Neural progenitor cell (in vitro differentiated cells): ENCODE measurements around the gene APOL3. TPM values are rescaled to one million over a fixed set of nuclear protein-coding genes. Genes with fewer than 3 reads are reported as not detected.
A peak's percentile ranks its signal among the peaks of the same experiment; 100 is the strongest.
"Not testable (repeated sequence)": the region's sequence is repeated elsewhere in the genome, so short reads cannot be mapped to it uniquely, and the experiment has no call there.

Experiments used
- DNase-seq: peaks from one replicate; pipeline ENCODE4 v3.0.0-alpha.2; 2016; ENCODE audit warnings: low spot score
- H2AFZ ChIP-seq: fragments of 200-600 bp; sonication (generic); replicated peaks from 2 replicates; pipeline ENCODE4 v1.6.1; 2016; ENCODE audit warnings: antibody characterized with exemption
- H3F3A ChIP-seq: fragments of 200-600 bp; sonication (generic); 2 replicates; pipeline ENCODE4 v1.6.1; 2016; ENCODE audit warnings: antibody characterized with exemption, low read depth
- H3K27ac ChIP-seq: fragments of 200-600 bp; sonication (generic); 2 replicates; pipeline ENCODE4 v1.5.1; 2016; ENCODE audit warnings: mild to moderate bottlenecking
- H3K27me3 ChIP-seq: fragments of 200-600 bp; sonication (generic); 2 replicates; pipeline ENCODE4 v1.6.1; 2016; ENCODE audit warnings: mild to moderate bottlenecking, moderate library complexity
- H3K36me3 ChIP-seq: fragments of 200-600 bp; sonication (generic); 2 replicates; pipeline ENCODE4 v1.5.1; 2016
- H3K4me1 ChIP-seq: fragments of 200-600 bp; sonication (generic); 2 replicates; pipeline ENCODE4 v1.6.1; 2016; ENCODE audit warnings: mixed run types
- H3K4me2 ChIP-seq: fragments of 200-600 bp; sonication (generic); 2 replicates; pipeline ENCODE4 v1.6.1; 2016
- H3K4me3 ChIP-seq: fragments of 200-600 bp; sonication (generic); 2 replicates; pipeline ENCODE4 v1.5.1; 2016
- H3K79me2 ChIP-seq: fragments of 200-600 bp; sonication (generic); 2 replicates; pipeline ENCODE4 v1.6.1; 2016; ENCODE audit warnings: low read depth
- H3K9ac ChIP-seq: fragments of 200-600 bp; sonication (generic); 2 replicates; pipeline ENCODE4 v1.6.1; 2016
- H3K9me3 ChIP-seq: fragments of 200-600 bp; sonication (generic); 2 replicates; pipeline ENCODE4 v1.5.1; 2016; ENCODE audit warnings: low read depth
- H4K20me1 ChIP-seq: fragments of 200-600 bp; sonication (generic); 2 replicates; pipeline ENCODE4 v1.6.1; 2016; ENCODE audit warnings: low read depth
- H3K27ac Mint-ChIP-seq: 3 replicates; pipeline ENCODE4 v1.8.0; 2021; ENCODE audit warnings: mixed read lengths
- H3K27me3 Mint-ChIP-seq: 2 replicates; pipeline ENCODE4 v1.8.0; 2022; ENCODE audit warnings: low read depth, mild to moderate bottlenecking, inconsistent platforms, moderate library complexity, mixed read lengths; ENCODE audit not compliant: insufficient read depth
- H3K36me3 Mint-ChIP-seq: 3 replicates; pipeline ENCODE4 v1.8.0; 2021; ENCODE audit warnings: mixed read lengths
- H3K4me1 Mint-ChIP-seq: 3 replicates; pipeline ENCODE4 v1.8.0; 2021; ENCODE audit warnings: mixed read lengths
- H3K4me3 Mint-ChIP-seq: 3 replicates; pipeline ENCODE4 v1.8.0; 2021; ENCODE audit warnings: mild to moderate bottlenecking, moderate library complexity, mixed read lengths
- H3K9me3 Mint-ChIP-seq: 3 replicates; pipeline ENCODE4 v1.8.0; 2020; ENCODE audit warnings: mixed read lengths
- EZH2 ChIP-seq: fragments of 200-600 bp; sonication (generic); IDR thresholded peaks from 2 replicates; pipeline ENCODE4 v1.6.1; 2017; ENCODE audit warnings: antibody characterized with exemption, mild to moderate bottlenecking, moderate library complexity
- EZH2phosphoT487 ChIP-seq: fragments of 200-600 bp; sonication (generic); IDR thresholded peaks from 2 replicates; pipeline ENCODE4 v1.6.1; 2017; ENCODE audit warnings: antibody characterized with exemption
- total RNA-seq: library from RNA; depleted of rRNA; stranded (reverse); fragments of >200 nt; gene quantifications from 2 replicates; pipeline ENCODE4 v1.2.3, GENCODE V29; 2015; ENCODE audit warnings: low replicate concordance
- TF ChIP-seq, protein P1 (sequence below): fragments of 200-600 bp; sonication (generic); IDR thresholded peaks from 2 replicates; pipeline ENCODE4 v1.5.1; 2017; ENCODE audit warnings: antibody characterized with exemption, mild to moderate bottlenecking

The APOL3 gene
- total RNA-seq, 1 donor from 2014 or later, result not detected

DNA sequence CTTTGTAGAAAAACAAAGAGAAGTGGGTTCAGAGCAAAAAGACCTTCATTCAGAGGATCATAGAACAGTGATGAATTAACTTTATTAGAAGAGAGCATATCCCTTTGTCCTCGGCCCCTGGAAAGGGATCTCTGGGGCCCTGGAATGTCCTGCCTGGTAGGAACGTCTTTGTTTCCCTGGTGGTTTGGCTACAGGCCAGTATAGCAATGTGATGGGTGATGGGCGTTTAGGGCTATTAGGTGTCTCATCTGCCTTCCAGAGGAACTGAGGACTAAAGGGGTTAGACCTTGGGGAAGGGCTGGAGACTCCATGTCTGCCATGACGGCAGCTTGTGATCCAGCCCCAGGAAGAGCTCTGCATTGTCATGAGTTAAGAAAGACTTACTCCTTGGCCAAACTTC is 32.0 kb upstream of the APOL3 start:
- Histone ChIP-seq H3K9ac (no peak overlapping the region), H3K9me3 (no peaks in the 10 kb centered on the region), H3K27me3 (no peaks in the 10 kb centered on the region), H3K36me3 (no peaks in the 10 kb centered on the region), H4K20me1 (no peaks in the 10 kb centered on the region), H3K79me2 (no peaks in the 10 kb centered on the region), H3K4me3 (no peak overlapping the region), H2AFZ (no peak overlapping the region), H3K4me1 (peaks cover 15% of the 10 kb centered on the region), H3F3A (peaks cover 13% of the 10 kb centered on the region), H3K27ac (no peak overlapping the region), H3K4me2 (no peak overlapping the region)
- no peak overlapping the region for H3K4me3 Mint-ChIP-seq
- no peak for DNase-seq
- TF ChIP-seq EZH2phosphoT487, result no peak
- TF ChIP-seq EZH2, result no peak
- TF ChIP-seq, protein P1, sequence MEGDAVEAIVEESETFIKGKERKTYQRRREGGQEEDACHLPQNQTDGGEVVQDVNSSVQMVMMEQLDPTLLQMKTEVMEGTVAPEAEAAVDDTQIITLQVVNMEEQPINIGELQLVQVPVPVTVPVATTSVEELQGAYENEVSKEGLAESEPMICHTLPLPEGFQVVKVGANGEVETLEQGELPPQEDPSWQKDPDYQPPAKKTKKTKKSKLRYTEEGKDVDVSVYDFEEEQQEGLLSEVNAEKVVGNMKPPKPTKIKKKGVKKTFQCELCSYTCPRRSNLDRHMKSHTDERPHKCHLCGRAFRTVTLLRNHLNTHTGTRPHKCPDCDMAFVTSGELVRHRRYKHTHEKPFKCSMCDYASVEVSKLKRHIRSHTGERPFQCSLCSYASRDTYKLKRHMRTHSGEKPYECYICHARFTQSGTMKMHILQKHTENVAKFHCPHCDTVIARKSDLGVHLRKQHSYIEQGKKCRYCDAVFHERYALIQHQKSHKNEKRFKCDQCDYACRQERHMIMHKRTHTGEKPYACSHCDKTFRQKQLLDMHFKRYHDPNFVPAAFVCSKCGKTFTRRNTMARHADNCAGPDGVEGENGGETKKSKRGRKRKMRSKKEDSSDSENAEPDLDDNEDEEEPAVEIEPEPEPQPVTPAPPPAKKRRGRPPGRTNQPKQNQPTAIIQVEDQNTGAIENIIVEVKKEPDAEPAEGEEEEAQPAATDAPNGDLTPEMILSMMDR, result no peak
- peaks cover 36% of the 10 kb centered on the region for H3K4me1 Mint-ChIP-seq
- H3K9me3 Mint-ChIP-seq, result no peaks in the 10 kb centered on the region
- H3K27me3 Mint-ChIP-seq, result peaks cover 23% of the 10 kb centered on the region
- no peak overlapping the region for H3K27ac Mint-ChIP-seq
- no peaks in the 10 kb centered on the region for H3K36me3 Mint-ChIP-seq

DNA sequence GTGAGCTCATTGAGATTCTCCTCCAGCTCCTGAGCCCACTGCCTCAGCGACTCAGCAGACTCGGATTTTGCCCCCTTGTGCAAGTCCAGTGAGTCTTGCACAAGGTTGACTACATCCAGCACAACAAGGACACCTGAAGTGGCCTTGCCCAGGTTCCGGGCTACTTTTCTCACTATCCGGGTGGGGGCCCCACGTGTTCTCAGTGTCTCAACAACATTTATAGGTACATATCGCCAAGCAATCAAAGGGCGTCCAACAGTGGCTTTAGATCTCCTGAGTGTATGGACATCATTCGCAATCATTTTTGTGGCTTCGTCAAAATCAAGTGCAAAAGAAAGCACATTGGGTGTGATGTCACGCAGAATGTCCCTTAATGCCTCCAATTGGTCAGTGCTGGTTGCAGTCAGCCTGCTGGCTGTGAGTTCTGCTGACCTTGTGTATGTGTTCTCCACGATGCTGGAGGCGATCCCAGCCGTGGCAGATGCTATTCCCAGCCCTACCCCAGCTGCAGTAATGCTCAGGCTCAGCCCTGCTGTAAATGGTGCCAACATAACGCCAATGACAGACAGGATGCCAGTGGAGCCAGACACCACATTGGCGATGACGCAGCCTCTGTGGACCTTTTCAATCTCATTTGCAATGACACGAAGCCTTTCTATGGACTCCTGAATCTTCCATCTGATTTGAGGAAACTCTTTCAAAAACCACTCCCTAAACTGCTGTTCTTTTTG is 30.7 kb upstream of the APOL3 start:
- H3K27ac ChIP-seq, result no peak overlapping the region
- no peak overlapping the region for H3K9ac ChIP-seq
- no peak overlapping the region for H3K27ac Mint-ChIP-seq
- no peak overlapping the region for H2AFZ ChIP-seq
- no peak overlapping the region for H3K4me2 ChIP-seq
- H4K20me1 ChIP-seq, result no peaks in the 10 kb centered on the region
- H3K9me3 Mint-ChIP-seq, result no peaks in the 10 kb centered on the region
- H3K4me3 Mint-ChIP-seq, result peak overlapping the region; percentile 13
- peaks cover 1% of the 10 kb centered on the region for H3F3A ChIP-seq
- H3K4me3 ChIP-seq, result no peak overlapping the region
- no peaks in the 10 kb centered on the region for H3K36me3 ChIP-seq
- no peaks in the 10 kb centered on the region for H3K9me3 ChIP-seq
- no peaks in the 10 kb centered on the region for H3K27me3 ChIP-seq
- peaks cover 23% of the 10 kb centered on the region for H3K4me1 Mint-ChIP-seq
- H3K4me1 ChIP-seq, result peaks cover 5% of the 10 kb centered on the region
- DNase-seq, result no peak
- no peaks in the 10 kb centered on the region for H3K79me2 ChIP-seq
- H3K27me3 Mint-ChIP-seq, result peaks cover 14% of the 10 kb centered on the region
- no peak for TF ChIP-seq EZH2
- TF ChIP-seq, protein P1, result no peak
- TF ChIP-seq EZH2phosphoT487, result no peak
- no peaks in the 10 kb centered on the region for H3K36me3 Mint-ChIP-seq

DNA sequence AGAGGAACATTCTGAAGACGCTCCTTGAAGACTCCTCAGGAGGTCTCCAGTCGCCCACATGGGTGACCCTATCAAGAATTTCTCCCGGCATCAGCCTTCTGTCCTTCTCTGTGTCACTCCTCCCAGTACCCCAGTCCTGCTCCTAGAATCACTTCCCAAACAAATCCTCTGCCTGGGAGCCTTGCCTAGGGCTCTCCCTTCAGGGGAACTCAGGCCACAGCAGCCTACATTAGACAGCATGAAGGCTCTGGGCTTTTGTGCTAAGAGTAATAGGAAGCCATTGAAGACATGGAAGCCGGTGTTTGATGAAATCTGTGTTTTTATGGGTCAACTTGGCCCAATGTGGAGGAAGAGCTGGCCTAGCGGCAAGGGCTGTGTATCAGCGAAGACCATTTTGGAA is 27.3 kb upstream of the APOL3 start:
- not testable (repeated sequence) for H3K9me3 Mint-ChIP-seq, H3K79me2 ChIP-seq, H3K27me3 ChIP-seq, H3K4me1 Mint-ChIP-seq, H3K4me2 ChIP-seq, H3K9ac ChIP-seq, H3K4me3 ChIP-seq, H3K4me3 Mint-ChIP-seq, H3K36me3 Mint-ChIP-seq, H3K4me1 ChIP-seq, H4K20me1 ChIP-seq, H3K36me3 ChIP-seq, H3F3A ChIP-seq, H3K27ac ChIP-seq, DNase-seq, H3K9me3 ChIP-seq, H3K27ac Mint-ChIP-seq
- peak overlapping the region; percentile 69 for H2AFZ ChIP-seq
- H3K27me3 Mint-ChIP-seq, result peaks cover 12% of the 10 kb centered on the region

DNA sequence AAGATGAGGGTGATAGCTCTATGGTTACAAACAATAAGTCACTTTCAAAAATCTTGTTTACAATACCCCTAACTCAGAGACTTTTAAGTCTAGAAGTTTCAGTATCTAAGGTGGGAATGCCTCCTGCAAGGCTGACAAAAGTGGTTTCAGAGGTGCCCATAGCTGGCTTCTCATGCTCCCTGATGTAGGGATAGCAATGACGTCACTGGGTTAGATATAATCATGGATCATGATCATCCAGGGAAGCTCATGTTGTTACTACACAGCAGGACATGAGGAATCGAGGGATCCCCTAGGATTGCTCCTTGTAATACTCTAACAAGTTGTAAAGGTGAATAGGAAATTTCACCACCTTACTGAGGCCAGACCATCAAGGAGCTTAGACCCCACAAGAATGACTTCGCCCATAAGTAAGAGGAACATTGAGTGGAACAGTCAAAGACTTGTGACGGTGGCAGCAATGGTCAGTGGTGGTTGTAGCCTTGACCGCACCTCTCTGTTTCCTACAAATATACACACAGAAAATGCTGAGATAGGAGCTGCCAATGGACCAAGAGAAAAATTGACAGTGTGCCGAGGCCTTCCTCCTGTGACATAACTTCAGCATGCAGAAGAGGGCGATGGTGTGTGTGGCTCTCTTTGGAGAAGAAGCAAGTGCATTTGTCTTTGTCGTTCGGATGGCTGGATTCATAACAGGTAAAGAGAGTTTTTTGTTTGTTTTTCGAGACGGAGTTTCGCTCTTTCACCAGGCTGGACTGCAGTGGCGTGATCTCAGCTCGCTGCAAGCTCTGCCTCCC is 25.5 kb upstream of the APOL3 start:
- no peak overlapping the region for H3K4me2 ChIP-seq
- Mint-ChIP-seq H3K4me3 (no peak overlapping the region), H3K27me3 (peaks cover 6% of the 10 kb centered on the region), H3K36me3 (no peaks in the 10 kb centered on the region), H3K27ac (no peak overlapping the region), H3K9me3 (no peaks in the 10 kb centered on the region), H3K4me1 (peaks cover 1% of the 10 kb centered on the region)
- no peaks in the 10 kb centered on the region for H3K79me2 ChIP-seq
- H4K20me1 ChIP-seq, result no peaks in the 10 kb centered on the region
- TF ChIP-seq, protein P1, result no peak
- TF ChIP-seq EZH2phosphoT487 (no peak), EZH2 (no peak)
- peaks cover 6% of the 10 kb centered on the region for H3K4me1 ChIP-seq
- no peak overlapping the region for H3K4me3 ChIP-seq
- H3K9me3 ChIP-seq, result no peaks in the 10 kb centered on the region
- H3K9ac ChIP-seq, result no peak overlapping the region
- no peaks in the 10 kb centered on the region for H3K27me3 ChIP-seq
- no peak overlapping the region for H3K27ac ChIP-seq
- no peak for DNase-seq
- no peaks in the 10 kb centered on the region for H3K36me3 ChIP-seq
- no peak overlapping the region for H2AFZ ChIP-seq
- H3F3A ChIP-seq, result no peaks in the 10 kb centered on the region
